H9 (cell line): ENCODE results near the gene OLFM1. TPM values are rescaled to one million over a fixed set of nuclear protein-coding genes. Genes with fewer than 3 reads are reported as not detected.

Experiments
- DNase-seq: peaks from one replicate; pipeline ENCODE4 v3.0.0-alpha.2; 2017
- H2AFZ ChIP-seq: one replicate; pipeline ENCODE4 v1.6.1; 2013; ENCODE audit warnings: mild to moderate bottlenecking, low read length, control low read depth, moderate library complexity
- H2AK5ac ChIP-seq: 2 replicates; pipeline ENCODE4 v1.6.1; 2013; ENCODE audit warnings: low read length, control low read depth, mixed read lengths; ENCODE audit not compliant: insufficient read length
- H2BK120ac ChIP-seq: one replicate; pipeline ENCODE4 v1.6.1; 2013; ENCODE audit warnings: low read depth, mild to moderate bottlenecking, low read length, control low read depth, inconsistent platforms; ENCODE audit not compliant: poor library complexity, severe bottlenecking
- H2BK12ac ChIP-seq: 2 replicates; pipeline ENCODE4 v1.6.1; 2013; ENCODE audit warnings: low read length, control low read depth, mixed read lengths, low read depth; ENCODE audit not compliant: insufficient read length
- H2BK15ac ChIP-seq: 2 replicates; pipeline ENCODE4 v1.6.1; 2013; ENCODE audit warnings: low read depth, low read length, control low read depth
- H2BK20ac ChIP-seq: one replicate; pipeline ENCODE4 v1.6.1; 2013; ENCODE audit warnings: low read depth, mild to moderate bottlenecking, low read length, control low read depth, inconsistent platforms; ENCODE audit not compliant: poor library complexity, severe bottlenecking
- H2BK5ac ChIP-seq: 2 replicates; pipeline ENCODE4 v1.6.1; 2013; ENCODE audit warnings: low read length, control low read depth, mixed read lengths; ENCODE audit not compliant: insufficient read length
- H3K14ac ChIP-seq: 2 replicates; pipeline ENCODE4 v1.6.1; 2013; ENCODE audit warnings: low read length, control low read depth; ENCODE audit not compliant: insufficient read depth
- H3K18ac ChIP-seq: 2 replicates; pipeline ENCODE4 v1.6.1; 2013; ENCODE audit warnings: low read depth, mild to moderate bottlenecking, mixed read lengths, low read length, control low read depth; ENCODE audit not compliant: insufficient read length
- H3K23ac ChIP-seq: 2 replicates; pipeline ENCODE4 v1.6.1; 2013; ENCODE audit warnings: low read length, control low read depth, mixed read lengths, low read depth; ENCODE audit not compliant: insufficient read length
- H3K23me2 ChIP-seq: 2 replicates; pipeline ENCODE4 v1.6.1; 2013; ENCODE audit warnings: low read depth, mild to moderate bottlenecking, mixed read lengths, low read length, control low read depth; ENCODE audit not compliant: insufficient read length, poor library complexity, severe bottlenecking
- H3K27ac ChIP-seq: 2 replicates; pipeline ENCODE4 v1.5.1; 2013; ENCODE audit warnings: low read length, control low read depth, mixed read lengths, low read depth; ENCODE audit not compliant: insufficient read length
- H3K27me3 ChIP-seq: 2 replicates; pipeline ENCODE4 v1.6.1; 2013; ENCODE audit warnings: low read length, control low read depth, inconsistent platforms; ENCODE audit not compliant: insufficient read depth
- H3K4ac ChIP-seq: 2 replicates; pipeline ENCODE4 v1.6.1; 2013; ENCODE audit warnings: low read depth, mild to moderate bottlenecking, control low read depth, inconsistent platforms, low read length, moderate library complexity
- H3K4me1 ChIP-seq: 2 replicates; pipeline ENCODE4 v1.6.1; 2013; ENCODE audit warnings: low read length, control low read depth, inconsistent platforms; ENCODE audit not compliant: insufficient read depth
- H3K4me2 ChIP-seq: 2 replicates; pipeline ENCODE4 v1.6.1; 2013; ENCODE audit warnings: low read length, control low read depth, mixed read lengths; ENCODE audit not compliant: insufficient read length, insufficient read depth
- H3K56ac ChIP-seq: 2 replicates; pipeline ENCODE4 v1.6.1; 2013; ENCODE audit warnings: low read depth, mild to moderate bottlenecking, mixed read lengths, low read length, control low read depth; ENCODE audit not compliant: insufficient read length
- H3K79me1 ChIP-seq: 2 replicates; pipeline ENCODE4 v1.6.1; 2013; ENCODE audit warnings: low read depth, mild to moderate bottlenecking, moderate library complexity, low read length, control low read depth, inconsistent platforms; ENCODE audit not compliant: insufficient read depth, poor library complexity, severe bottlenecking
- H3K79me2 ChIP-seq: 2 replicates; pipeline ENCODE4 v1.6.1; 2013; ENCODE audit warnings: low read length, control low read depth, inconsistent platforms; ENCODE audit not compliant: insufficient read depth
- H3K9ac ChIP-seq: 2 replicates; pipeline ENCODE4 v1.6.1; 2013; ENCODE audit warnings: low read length, control low read depth, mixed read lengths; ENCODE audit not compliant: insufficient read length; ENCODE audit errors: extremely low read depth
- H3K9me3 ChIP-seq: one replicate; pipeline ENCODE4 v1.6.1; 2013; ENCODE audit warnings: low read depth, low read length, inconsistent platforms; ENCODE audit not compliant: control insufficient read depth
- H3T11ph ChIP-seq: one replicate; pipeline ENCODE4 v1.6.1; 2013; ENCODE audit warnings: mild to moderate bottlenecking, low read length, control low read depth, inconsistent platforms
- H4K20me1 ChIP-seq: one replicate; pipeline ENCODE4 v1.6.1; 2013; ENCODE audit not compliant: control insufficient read depth, insufficient read length, insufficient read depth
- H4K5ac ChIP-seq: 2 replicates; pipeline ENCODE4 v1.6.1; 2013; ENCODE audit warnings: low read depth, mild to moderate bottlenecking, mixed read lengths, low read length, control low read depth; ENCODE audit not compliant: insufficient read length
- H4K8ac ChIP-seq: replicated peaks from 2 replicates; pipeline ENCODE4 v1.6.1; 2013; ENCODE audit warnings: low read length, control low read depth, mixed read lengths, low read depth; ENCODE audit not compliant: insufficient read length
- H4K91ac ChIP-seq: 2 replicates; pipeline ENCODE4 v1.6.1; 2013; ENCODE audit warnings: low read depth, mild to moderate bottlenecking, moderate library complexity, mixed read lengths, low read length, control low read depth; ENCODE audit not compliant: insufficient read length
- H3K27ac Mint-ChIP-seq, 3 experiments: 2 replicates in 2 of 3; 3 replicates in 1 of 3; pipeline ENCODE4 v1.8.0; 2020 to 2021; ENCODE audit warnings: mixed read lengths in 3 of 3, mild to moderate bottlenecking in 1 of 3, moderate library complexity in 1 of 3
- H3K27me3 Mint-ChIP-seq: 2 replicates; pipeline ENCODE4 v1.8.0; 2021; ENCODE audit warnings: low read depth, mild to moderate bottlenecking, moderate library complexity, mixed read lengths
- H3K36me3 Mint-ChIP-seq, 3 experiments: 2 replicates in 2 of 3; 3 replicates in 1 of 3; pipeline ENCODE4 v1.8.0; 2020 to 2021; ENCODE audit warnings: low read depth in 3 of 3, mixed read lengths in 3 of 3; ENCODE audit not compliant: insufficient read depth in 1 of 3
- H3K4me1 Mint-ChIP-seq, 2 experiments: 2 replicates each; pipeline ENCODE4 v1.8.0; 2020; ENCODE audit warnings: mixed read lengths in 2 of 2
- H3K4me3 Mint-ChIP-seq, 2 experiments: 2 replicates in 1 of 2; 3 replicates in 1 of 2; pipeline ENCODE4 v1.8.0; 2020 to 2021; ENCODE audit warnings: mild to moderate bottlenecking in 2 of 2, mixed read lengths in 2 of 2, moderate library complexity in 1 of 2
- H3K9me3 Mint-ChIP-seq, 2 experiments: 2 replicates in 1 of 2; 3 replicates in 1 of 2; pipeline ENCODE4 v1.8.0; 2020; ENCODE audit warnings: mild to moderate bottlenecking in 2 of 2, mixed read lengths in 2 of 2, moderate library complexity in 1 of 2
- CTCF ChIP-seq: fragments of 200-600 bp; sonication (generic); conservative IDR thresholded peaks from 3 replicates; pipeline ENCODE4 v1.8.0; 2021; ENCODE audit warnings: antibody characterized with exemption, mild to moderate bottlenecking
- WGBS: extraction: QIAGEN DNeasy Blood & Tissue Kit; methylation state at CpG from one replicate; pipeline ENCODE4 v1.1.7; 2013; ENCODE audit warnings: missing lambda C conversion rate, low lambda C conversion rate, mixed read lengths; ENCODE audit not compliant: insufficient read length; ENCODE audit errors: extremely low coverage; 5-methylcytosine and 5-hydroxymethylcytosine counted together
- total RNA-seq: library from RNA; stranded (reverse); gene quantifications from 2 replicates; pipeline ENCODE4 v1.2.1, GENCODE V29; 2021

The OLFM1 gene
- total RNA-seq, 1 experiment from 2014 or later: 34.1 TPM

GRCh38 chr9:135109650-135110049 is 22.2 kb downstream of the OLFM1 start:
- Mint-ChIP-seq H3K9me3 (no peaks in the 10 kb centered on the region), H3K36me3 (peaks cover 0 to 12% (median 5%) of the 10 kb centered on the region in 3 experiments; a peak in 5 of 7 replicates), H3K27me3 (no peaks in the 10 kb centered on the region), H3K4me1 (peaks cover 12 to 13% of the 10 kb centered on the region in 2 experiments), H3K4me3 (no peak overlapping the region), H3K27ac (no peak overlapping the region)
- H3K23ac ChIP-seq: no peak overlapping the region
- no peaks in the 10 kb centered on the region for H3K27me3 ChIP-seq
- H2BK15ac ChIP-seq: no peak overlapping the region
- H4K91ac ChIP-seq: no peak overlapping the region
- H4K20me1 ChIP-seq: no peaks in the 10 kb centered on the region
- no peak overlapping the region for H2AK5ac ChIP-seq
- no peaks in the 10 kb centered on the region for H3K79me1 ChIP-seq
- no peak overlapping the region for H2BK120ac ChIP-seq
- WGBS: no CpG with 5 or more reads among the region's 8 CpGs
- no peak overlapping the region for H2AFZ ChIP-seq
- H4K8ac ChIP-seq: no peak overlapping the region
- H3T11ph ChIP-seq: no peak overlapping the region
- DNase-seq: no peak
- no peak overlapping the region for H2BK12ac ChIP-seq
- no peak overlapping the region for H3K18ac ChIP-seq
- no peak overlapping the region for H3K14ac ChIP-seq
- no peak overlapping the region for H3K56ac ChIP-seq
- H2BK20ac ChIP-seq: no peak overlapping the region
- H2BK5ac ChIP-seq: no peak overlapping the region
- H4K5ac ChIP-seq: no peak overlapping the region
- no peak overlapping the region for H3K27ac ChIP-seq
- no peak overlapping the region for H3K4ac ChIP-seq
- peaks cover 2% of the 10 kb centered on the region for H3K23me2 ChIP-seq
- TF ChIP-seq CTCF: no peak
- no peak overlapping the region for H3K9ac ChIP-seq
- no peaks in the 10 kb centered on the region for H3K4me1 ChIP-seq
- H3K4me2 ChIP-seq: no peak overlapping the region
- no peaks in the 10 kb centered on the region for H3K79me2 ChIP-seq
- H3K9me3 ChIP-seq: no peaks in the 10 kb centered on the region
